ENCODE results near the gene SIT1. TPM values are rescaled to one million over a fixed set of nuclear protein-coding genes. Genes with fewer than 3 reads are reported as not detected.

SIT1 gene
- polyA plus RNA-seq (ENCODE audit: insufficient read length), result not detected

- DNase-seq (ENCODE audit: low read depth), result no peak
These were observed at the start of gene SIT1 for GRCh38 chr9:35650341-35651158. TSS of gene SIT1 (minus strand) at chr9:35650931. CDS start at chr9:35650853, 78 bp downstream.

DNA sequence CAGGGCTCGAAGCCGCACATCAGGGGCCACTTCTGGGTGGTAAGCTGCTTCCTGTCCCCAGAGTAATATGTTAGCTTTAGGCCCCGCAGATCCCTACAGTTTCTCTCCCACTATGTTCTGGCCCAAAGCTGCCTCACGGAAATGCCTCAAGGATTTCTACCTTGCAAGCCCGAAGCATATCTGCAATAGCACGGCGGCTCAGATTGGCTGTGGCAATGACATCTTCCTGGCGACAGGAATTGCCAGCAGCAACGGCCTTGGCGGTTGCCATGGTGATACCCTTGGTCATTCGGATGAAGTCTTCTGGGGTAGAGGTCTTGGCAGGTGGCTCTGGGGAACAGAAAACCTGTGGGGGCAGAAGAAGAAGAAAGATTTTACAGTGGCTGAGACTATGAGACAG is 49.3 kb upstream of the SIT1 start:
- no peak for DNase-seq (ENCODE audit: low read depth)

DNA sequence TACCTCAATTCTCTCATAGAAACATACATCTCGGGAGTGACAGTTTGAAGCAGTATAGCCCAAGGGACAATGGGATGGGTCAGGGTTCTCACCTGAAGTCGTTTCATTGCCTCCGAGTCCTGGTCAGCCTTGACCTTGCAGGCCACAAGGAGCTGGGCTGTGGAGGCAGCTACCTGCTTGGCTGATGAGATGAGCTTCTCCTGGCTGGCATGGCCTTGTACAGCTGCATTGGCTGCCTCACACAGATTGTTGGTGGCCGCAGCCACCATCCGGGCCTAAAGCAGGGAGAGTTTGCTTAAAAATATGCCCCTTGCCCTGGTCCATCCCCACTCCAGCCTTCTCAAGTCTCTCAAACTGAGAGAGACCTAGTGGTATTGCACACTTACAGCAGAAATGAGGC is 47.5 kb upstream of the SIT1 start:
- no peak for DNase-seq (ENCODE audit: low read depth)

GRCh38 chr9:35697486-35697885 is 46.8 kb upstream of the SIT1 start:
- DNase-seq (ENCODE audit: low read depth), result no peak

DNA sequence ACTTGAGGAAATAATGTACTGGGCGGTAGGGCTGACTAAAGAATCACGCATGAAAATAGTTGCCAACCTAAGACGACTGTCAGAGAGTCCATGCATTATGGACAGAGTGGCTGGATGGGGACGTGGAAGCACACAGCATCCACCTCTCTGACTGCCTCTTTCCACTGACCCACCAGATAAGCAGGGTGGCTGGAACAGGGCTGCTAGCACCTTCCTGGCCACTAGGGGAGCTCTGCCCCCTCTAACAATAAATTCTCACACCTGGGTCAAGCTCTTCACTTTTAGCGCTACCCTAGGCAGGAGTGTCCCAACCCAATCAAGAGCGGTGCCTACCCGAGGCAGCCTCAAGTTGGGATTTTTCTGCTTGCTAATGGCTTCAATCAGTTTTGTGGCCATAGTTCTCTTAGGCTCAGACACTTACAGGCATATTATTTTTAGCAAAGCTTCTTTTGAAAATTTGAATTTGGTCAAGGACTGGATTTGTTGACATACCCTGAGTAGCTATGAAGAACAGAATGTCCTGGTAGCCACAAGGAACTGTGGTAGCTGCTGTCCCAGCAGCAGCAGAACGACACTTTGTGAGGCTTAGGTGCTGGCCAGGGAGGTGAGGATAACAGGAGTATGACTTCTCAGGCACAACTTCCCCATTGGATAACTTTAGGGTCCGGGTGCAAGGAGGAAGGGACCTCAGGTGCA is 45.9 kb upstream of the SIT1 start:
- DNase-seq (ENCODE audit: low read depth), result no peak

DNA sequence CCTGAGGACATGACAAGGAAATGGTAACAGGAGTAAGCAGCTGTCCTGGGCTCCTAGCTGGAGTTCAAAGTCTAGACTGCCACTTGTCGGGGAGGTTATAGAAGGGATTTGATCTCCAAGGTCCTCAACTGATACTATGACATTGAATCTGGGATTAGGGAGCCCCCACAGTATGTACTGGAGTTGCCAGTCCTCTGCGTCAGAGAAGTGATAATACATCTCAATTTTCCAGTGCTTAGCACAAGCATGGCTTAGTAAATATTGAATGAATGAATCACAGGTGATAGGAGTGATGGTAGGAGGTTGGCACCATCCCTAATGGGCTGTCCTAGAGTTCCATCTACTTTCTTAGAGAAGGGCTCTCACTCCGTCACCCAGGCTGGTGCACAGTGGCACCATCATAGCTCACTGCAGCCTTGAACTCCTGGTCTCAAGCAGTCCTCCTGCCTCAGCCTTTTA is 45.2 kb upstream of the SIT1 start:
- DNase-seq (ENCODE audit: low read depth), result no peak

- DNase-seq (ENCODE audit: low read depth), result no peak
These were observed 41.1 kb upstream of the SIT1 start for GRCh38 chr9:35691757-35692301.

DNA sequence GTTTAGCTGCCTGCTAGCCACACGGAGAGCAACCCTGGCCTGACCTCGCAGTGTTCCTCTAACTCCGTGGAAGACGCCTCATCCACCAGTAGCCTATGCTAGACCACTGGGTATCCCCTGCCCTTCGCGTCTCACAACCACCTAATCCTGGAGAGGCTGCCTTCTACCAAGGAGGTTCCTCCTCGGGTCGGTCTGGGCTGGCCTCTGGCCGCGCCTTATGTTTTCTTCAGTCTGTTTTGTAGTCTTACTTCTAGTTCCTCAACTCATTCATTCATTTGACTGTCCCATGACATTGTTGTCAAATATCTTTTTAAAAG is 40.6 kb upstream of the SIT1 start:
- DNase-seq (ENCODE audit: low read depth), result no peak

DNA sequence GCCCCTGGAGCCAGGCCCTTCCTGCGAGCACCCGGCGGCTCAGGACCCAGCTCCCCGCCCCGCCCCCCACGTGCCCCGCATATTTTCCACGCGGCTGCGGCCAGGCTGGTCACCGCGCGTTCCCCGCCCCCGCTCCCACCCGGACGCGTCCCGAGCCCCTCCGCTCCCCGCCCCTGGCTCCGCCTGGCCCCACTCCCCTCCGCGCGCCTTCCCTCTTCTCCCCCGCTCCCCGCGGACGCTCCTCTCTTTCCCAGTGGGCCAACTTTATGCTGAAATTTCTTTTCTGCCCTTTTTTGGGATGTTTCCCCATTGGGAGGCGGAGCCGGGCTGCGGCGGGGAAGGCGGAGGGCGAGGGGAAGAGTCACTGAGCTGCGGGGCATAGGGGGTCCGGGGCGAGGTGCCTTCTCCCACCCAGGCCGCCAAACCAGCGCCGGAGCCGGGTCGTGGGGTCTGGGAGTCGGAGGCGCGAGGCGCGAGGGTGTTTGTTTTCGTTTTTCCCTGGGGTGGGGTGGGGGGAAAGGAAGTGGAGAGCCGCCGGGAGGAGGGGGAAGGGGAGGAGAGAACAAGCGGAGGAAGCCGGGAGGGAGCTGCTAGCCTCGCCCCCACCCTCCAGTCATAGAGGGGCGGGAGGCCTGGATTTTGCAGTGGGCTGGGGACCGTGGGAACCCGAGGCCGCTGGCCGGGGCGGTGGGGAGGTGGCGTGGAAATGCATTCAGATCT is 40.0 kb upstream of the SIT1 start:
- no peak for DNase-seq (ENCODE audit: low read depth)

- no peak for DNase-seq (ENCODE audit: low read depth)
These were observed 39.5 kb upstream of the SIT1 start for GRCh38 chr9:35690294-35690613.

GRCh38 chr9:35689542-35690293 is 39.0 kb upstream of the SIT1 start, which contains the start of gene TPM2:
TSS of gene TPM2 (minus strand) at chr9:35689925. CDS start at chr9:35689817, 108 bp downstream.
- no peak for DNase-seq (ENCODE audit: low read depth)

- no peak for DNase-seq (ENCODE audit: low read depth)
These were observed 38.1 kb upstream of the SIT1 start for GRCh38 chr9:35688558-35689541.

DNA sequence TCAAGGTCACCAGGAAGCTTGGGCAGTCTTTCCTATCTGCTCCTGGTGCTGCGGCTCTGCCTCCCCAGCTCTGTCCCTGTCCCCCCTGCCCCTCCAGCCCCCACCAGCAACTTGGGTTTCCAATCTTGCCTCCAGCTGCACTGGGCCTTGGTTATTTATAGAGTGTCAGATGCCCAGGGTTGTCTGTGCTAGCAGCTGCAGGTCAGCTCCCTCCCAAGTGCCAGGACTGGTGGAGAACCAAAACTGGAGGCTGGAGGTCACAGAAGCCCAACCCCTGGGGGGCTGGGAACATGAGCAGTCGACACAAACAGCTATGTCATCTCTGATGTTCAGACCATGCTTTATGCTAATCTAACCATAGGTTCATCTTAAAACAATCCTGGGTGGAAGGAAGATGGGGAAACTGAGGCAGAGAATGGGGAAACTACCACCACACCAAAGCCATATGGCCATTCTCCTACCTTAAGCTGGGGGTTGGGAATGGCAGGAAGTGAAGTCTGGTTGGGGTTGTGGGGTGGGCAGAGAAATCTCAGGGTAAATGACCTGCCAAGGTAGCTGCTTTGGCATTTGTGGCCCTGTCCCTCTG is 37.3 kb upstream of the SIT1 start:
- no peak for DNase-seq (ENCODE audit: low read depth)

GRCh38 chr9:35687306-35687705 is 36.6 kb upstream of the SIT1 start:
- no peak for DNase-seq (ENCODE audit: low read depth)

- no peak for DNase-seq (ENCODE audit: low read depth)
These were observed 35.8 kb upstream of the SIT1 start for GRCh38 chr9:35686222-35687203.

GRCh38 chr9:35685506-35685905 is 34.8 kb upstream of the SIT1 start:
- DNase-seq (ENCODE audit: low read depth), result no peak

DNA sequence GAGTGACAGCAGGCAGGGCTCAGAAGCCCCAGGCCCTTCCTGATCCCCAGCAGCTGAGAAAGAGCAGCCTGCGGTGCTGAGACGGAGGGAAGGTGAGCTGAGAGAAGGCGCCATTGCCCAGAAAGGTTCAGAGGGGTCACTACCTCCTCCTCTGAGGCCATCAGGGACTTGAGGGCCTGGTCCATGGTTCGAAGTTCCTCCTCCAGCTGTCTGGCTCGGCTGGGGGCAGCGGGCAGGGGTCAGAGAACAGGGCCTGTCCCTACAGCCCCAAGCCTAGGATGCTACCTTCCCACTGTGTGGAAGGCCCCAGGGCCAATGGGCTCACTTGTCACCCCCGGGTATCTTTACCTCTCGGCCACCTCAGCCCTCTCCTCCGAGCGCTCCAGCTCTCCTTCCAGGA is 34.2 kb upstream of the SIT1 start:
- no peak for DNase-seq (ENCODE audit: low read depth)

- DNase-seq (ENCODE audit: low read depth), result no peak
These were observed 32.6 kb upstream of the SIT1 start for GRCh38 chr9:35683323-35683722.
